ENCODE data around the gene GARS1. TPM values are rescaled to one million over a fixed set of nuclear protein-coding genes. Genes with fewer than 3 reads are reported as not detected.

The GARS1 gene
- total RNA-seq, 1 experiment from 2014 or later, result 95.4 TPM

DNA sequence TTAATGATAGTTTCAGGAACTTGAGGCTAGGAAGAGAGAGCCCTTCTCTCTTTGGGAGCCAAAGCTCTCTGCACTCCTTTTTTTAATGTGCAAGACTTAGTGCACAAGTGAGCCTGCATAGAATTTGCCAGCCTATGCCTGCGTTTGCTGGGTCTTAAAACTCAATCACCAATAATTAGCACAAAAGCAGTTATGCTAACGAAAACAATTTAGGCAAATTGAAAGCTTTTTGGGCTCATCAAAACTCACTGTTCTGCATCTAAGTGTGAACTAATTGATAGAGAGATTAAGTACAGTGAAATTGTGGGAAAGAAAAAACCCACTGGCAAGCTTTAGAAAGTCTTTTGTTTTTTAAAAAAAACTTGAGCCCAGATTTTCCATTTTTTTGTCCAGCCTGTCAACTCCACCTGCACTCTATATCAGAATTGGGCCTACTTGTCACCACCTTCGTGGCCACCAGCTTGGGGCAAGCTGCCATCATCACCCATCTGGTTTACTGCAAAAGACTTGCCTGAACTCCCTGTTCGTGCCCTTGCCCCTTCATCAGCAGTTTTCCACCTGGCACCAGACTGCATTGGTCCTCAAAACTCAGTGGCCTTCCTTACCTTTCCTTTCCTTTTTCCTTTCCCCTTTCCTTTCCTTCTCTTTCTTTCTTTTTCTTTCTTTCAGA, 49.7 kb downstream of the GARS1 start:
- H4K20me1 ChIP-seq (ENCODE audit: low read length), result no peaks in the 10 kb centered on the region
- no peak overlapping the region for H3K27ac ChIP-seq (ENCODE audit: low read length)
- no peaks in the 10 kb centered on the region for H3K4me1 ChIP-seq (ENCODE audit: insufficient read depth, low read length)
- DNase-seq (no peak), ATAC-seq (no peak)
- no peaks in the 10 kb centered on the region for H3K27me3 ChIP-seq (ENCODE audit: low read length)
- H3K9me3 ChIP-seq (ENCODE audit: low read length), result no peaks in the 10 kb centered on the region
- no TSS peak for BruUV-seq (replicated peaks)
- no peak overlapping the region for H3K9ac ChIP-seq (ENCODE audit: low read length)
- H3F3A ChIP-seq (ENCODE audit: low read length, unreplicated experiment), result no peaks in the 10 kb centered on the region
- TF ChIP-seq EZH2 (IDR thresholded peaks at IDR 0.05; ENCODE audit: low read length, unreplicated experiment) (no peak), CTCF (conservative IDR thresholded peaks at IDR 0.05; ENCODE audit: low read depth, low read length) (no peak), EZH2phosphoT487 (IDR thresholded peaks at IDR 0.05; ENCODE audit: borderline replicate concordance, low read length) (no peak)
- intact Hi-C loops (cut with micrococcal nuclease), result no loop called here
- no peaks in the 10 kb centered on the region for H3K9me2 ChIP-seq (replicated peaks; ENCODE audit: low read length)
- no peak overlapping the region for H2AFZ ChIP-seq (ENCODE audit: low read length)
- no peaks in the 10 kb centered on the region for H3K36me3 ChIP-seq (ENCODE audit: low read depth, low read length)
- no peak overlapping the region for H3K4me2 ChIP-seq (ENCODE audit: low read length)
- no peaks in the 10 kb centered on the region for H3K79me2 ChIP-seq (ENCODE audit: low read length)
- POLR2A ChIA-PET (ENCODE audit: unreplicated experiment), result interaction anchor here (0.7 kb wide), 1 partner anchor 40 kb away, joined by 3 read pairs; no protein-coding TSS in a partner anchor
- CTCF ChIA-PET, result no interaction called here
- no peak overlapping the region for H3K4me3 ChIP-seq (ENCODE audit: low read length)

DNA sequence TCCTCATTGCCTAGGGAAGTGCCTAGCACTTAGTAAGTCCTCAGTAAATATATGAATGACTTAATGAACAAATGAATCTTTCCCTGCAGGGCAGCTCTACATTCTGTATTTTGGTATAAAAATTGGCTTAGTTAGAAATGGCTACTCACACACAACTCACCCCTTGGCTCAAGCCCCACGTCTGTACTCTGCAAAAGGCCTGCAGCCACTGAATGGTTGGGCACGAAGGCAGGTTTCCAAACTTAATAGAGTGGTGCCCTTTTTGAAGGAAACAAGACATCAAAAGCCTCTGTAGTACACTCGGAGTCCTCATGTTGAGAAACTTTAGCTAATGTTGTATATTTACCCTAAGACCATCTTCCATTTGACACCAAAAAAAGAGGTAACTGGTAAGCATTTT, 51.0 kb downstream of the GARS1 start:
- Histone ChIP-seq H3K4me3 (ENCODE audit: low read length) (no peak overlapping the region), H3K27ac (ENCODE audit: low read length) (no peak overlapping the region), H3K4me1 (ENCODE audit: insufficient read depth, low read length) (no peaks in the 10 kb centered on the region), H3K9me2 (replicated peaks; ENCODE audit: low read length) (no peaks in the 10 kb centered on the region), H3K4me2 (ENCODE audit: low read length) (no peak overlapping the region), H3K27me3 (ENCODE audit: low read length) (no peaks in the 10 kb centered on the region), H2AFZ (ENCODE audit: low read length) (no peak overlapping the region), H3F3A (ENCODE audit: low read length, unreplicated experiment) (no peaks in the 10 kb centered on the region), H3K79me2 (ENCODE audit: low read length) (no peaks in the 10 kb centered on the region), H4K20me1 (ENCODE audit: low read length) (no peaks in the 10 kb centered on the region), H3K9ac (ENCODE audit: low read length) (no peak overlapping the region), H3K9me3 (ENCODE audit: low read length) (no peaks in the 10 kb centered on the region), H3K36me3 (ENCODE audit: low read depth, low read length) (no peaks in the 10 kb centered on the region)
- ChIA-PET CTCF (no interaction called here), POLR2A (ENCODE audit: unreplicated experiment) (interaction anchor here (0.6 kb wide), 1 partner anchor 40 kb away, joined by 4 read pairs; no protein-coding TSS in a partner anchor)
- no peak for ATAC-seq
- TF ChIP-seq EZH2 (IDR thresholded peaks at IDR 0.05; ENCODE audit: low read length, unreplicated experiment) (no peak), EZH2phosphoT487 (IDR thresholded peaks at IDR 0.05; ENCODE audit: borderline replicate concordance, low read length) (no peak)
- intact Hi-C loops (cut with micrococcal nuclease), result loop anchor here (5.0 kb wide), 1 partner anchor 97 kb away; no protein-coding TSS in a partner anchor
- BruUV-seq (replicated peaks), result no TSS peak
- DNase-seq, result no peak

DNA sequence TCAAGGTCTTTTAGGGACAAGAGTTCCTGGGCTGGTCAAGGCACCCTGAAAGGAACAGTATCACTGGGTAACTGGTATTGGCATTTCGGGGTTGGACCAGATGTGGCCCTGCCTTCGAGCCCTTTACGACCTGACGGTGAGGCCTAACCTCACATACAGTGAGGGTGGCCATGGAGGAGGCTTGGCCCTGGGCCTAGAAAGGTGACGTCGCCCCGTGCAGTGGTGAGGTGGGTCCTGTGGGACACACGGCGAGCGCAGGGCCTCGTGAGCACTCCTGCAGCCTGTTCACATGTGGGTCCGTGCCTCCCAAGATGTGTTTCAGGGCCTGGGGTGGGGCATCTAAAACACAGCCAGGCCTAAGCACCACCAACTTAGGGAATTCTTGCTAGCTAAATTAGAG, 51.5 kb downstream of the GARS1 start:
- Histone ChIP-seq H3K27ac (ENCODE audit: low read length) (no peak overlapping the region), H2AFZ (ENCODE audit: low read length) (no peak overlapping the region), H3K79me2 (ENCODE audit: low read length) (no peaks in the 10 kb centered on the region), H3K9me2 (replicated peaks; ENCODE audit: low read length) (no peaks in the 10 kb centered on the region), H3K36me3 (ENCODE audit: low read depth, low read length) (no peaks in the 10 kb centered on the region), H3K4me3 (ENCODE audit: low read length) (no peak overlapping the region), H3K4me1 (ENCODE audit: insufficient read depth, low read length) (no peaks in the 10 kb centered on the region), H3K4me2 (ENCODE audit: low read length) (no peak overlapping the region), H4K20me1 (ENCODE audit: low read length) (no peaks in the 10 kb centered on the region), H3K9ac (ENCODE audit: low read length) (no peak overlapping the region), H3K27me3 (ENCODE audit: low read length) (no peaks in the 10 kb centered on the region), H3K9me3 (ENCODE audit: low read length) (no peaks in the 10 kb centered on the region), H3F3A (ENCODE audit: low read length, unreplicated experiment) (no peaks in the 10 kb centered on the region)
- intact Hi-C loops (cut with micrococcal nuclease), result loop anchor here (5.0 kb wide), 1 partner anchor 96 kb away; no protein-coding TSS in a partner anchor
- ChIA-PET POLR2A (ENCODE audit: unreplicated experiment) (no interaction called here), CTCF (no interaction called here)
- ATAC-seq (no peak; the same call in 1 of the 2 replicates), DNase-seq (no peak)
- TF ChIP-seq EZH2 (IDR thresholded peaks at IDR 0.05; ENCODE audit: low read length, unreplicated experiment) (no peak), CTCF (conservative IDR thresholded peaks at IDR 0.05; ENCODE audit: low read depth, low read length) (no peak), EZH2phosphoT487 (IDR thresholded peaks at IDR 0.05; ENCODE audit: borderline replicate concordance, low read length) (no peak)
- no TSS peak for BruUV-seq (replicated peaks)
